ENCODE measurements around the gene STARD10.

STARD10 gene

DNA sequence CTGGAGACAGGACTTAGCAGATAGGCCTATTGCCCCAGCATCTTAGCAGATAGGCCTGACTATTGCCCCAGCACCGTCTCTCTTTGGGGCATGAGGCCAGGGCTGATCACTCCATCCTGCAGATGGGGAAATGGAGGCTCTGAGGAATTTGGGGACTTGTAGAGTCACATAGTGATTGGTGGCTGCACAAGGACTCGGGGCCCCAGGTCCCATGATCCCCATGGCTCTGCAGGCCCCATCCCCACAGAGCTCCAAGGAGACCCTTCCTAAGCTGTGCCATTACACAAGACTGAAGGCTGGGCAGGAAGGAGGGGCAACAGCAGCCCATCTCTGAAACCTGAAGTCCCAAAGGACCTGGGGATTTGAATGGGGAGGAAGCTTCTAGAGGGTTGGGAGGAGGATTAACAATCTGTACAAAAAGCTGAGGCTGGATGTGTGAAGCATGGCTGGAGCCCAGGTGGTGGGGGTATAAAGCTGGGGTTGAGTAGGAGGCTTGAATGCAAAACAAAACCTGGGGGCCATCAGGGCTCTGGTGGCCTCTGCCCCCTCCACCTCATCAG, 43.2 kb downstream of the STARD10 start:
- Histone ChIP-seq H3K4me3 (IDR thresholded peaks at IDR 0.05; ENCODE audit: insufficient read depth, low read depth, low read length) (no peak overlapping the region), H4K20me1 (ENCODE audit: insufficient read depth) (no peaks in the 10 kb centered on the region), H3K9ac (no peak overlapping the region)

DNA sequence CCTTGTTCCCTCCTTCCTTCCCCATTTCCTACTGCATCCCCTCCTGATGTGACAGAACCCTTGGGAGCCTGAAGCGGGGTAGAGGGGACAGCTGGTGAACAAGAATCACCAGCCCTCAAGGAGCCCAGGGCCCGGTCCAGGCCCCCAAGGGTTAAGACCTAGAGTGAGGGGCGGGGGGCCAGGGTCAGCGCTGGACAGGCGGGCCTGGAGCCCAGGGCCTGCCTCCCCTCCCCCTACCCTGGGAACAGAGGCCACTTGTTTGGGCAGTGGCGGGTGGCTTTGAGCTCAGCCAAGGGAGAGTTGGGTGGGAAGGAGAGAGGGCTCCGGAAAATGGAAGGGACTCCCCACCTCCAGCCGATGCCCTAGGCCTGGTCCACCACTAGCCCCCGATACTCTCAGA, 43.8 kb downstream of the STARD10 start:
- no peaks in the 10 kb centered on the region for H3K27me3 ChIP-seq (ENCODE audit: insufficient read depth, low read depth)
- H2AFZ ChIP-seq (ENCODE audit: low read depth), result no peak overlapping the region
- H3K4me3 ChIP-seq (IDR thresholded peaks at IDR 0.05; ENCODE audit: insufficient read depth, low read depth, low read length), result no peak overlapping the region
- H3K79me2 ChIP-seq (ENCODE audit: insufficient read depth, low read depth), result peaks cover 9% of the 10 kb centered on the region; the same call in 1 of the 2 replicates
- TF ChIP-seq, protein P1, sequence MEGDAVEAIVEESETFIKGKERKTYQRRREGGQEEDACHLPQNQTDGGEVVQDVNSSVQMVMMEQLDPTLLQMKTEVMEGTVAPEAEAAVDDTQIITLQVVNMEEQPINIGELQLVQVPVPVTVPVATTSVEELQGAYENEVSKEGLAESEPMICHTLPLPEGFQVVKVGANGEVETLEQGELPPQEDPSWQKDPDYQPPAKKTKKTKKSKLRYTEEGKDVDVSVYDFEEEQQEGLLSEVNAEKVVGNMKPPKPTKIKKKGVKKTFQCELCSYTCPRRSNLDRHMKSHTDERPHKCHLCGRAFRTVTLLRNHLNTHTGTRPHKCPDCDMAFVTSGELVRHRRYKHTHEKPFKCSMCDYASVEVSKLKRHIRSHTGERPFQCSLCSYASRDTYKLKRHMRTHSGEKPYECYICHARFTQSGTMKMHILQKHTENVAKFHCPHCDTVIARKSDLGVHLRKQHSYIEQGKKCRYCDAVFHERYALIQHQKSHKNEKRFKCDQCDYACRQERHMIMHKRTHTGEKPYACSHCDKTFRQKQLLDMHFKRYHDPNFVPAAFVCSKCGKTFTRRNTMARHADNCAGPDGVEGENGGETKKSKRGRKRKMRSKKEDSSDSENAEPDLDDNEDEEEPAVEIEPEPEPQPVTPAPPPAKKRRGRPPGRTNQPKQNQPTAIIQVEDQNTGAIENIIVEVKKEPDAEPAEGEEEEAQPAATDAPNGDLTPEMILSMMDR (conservative IDR thresholded peaks at IDR 0.05; ENCODE audit: low read depth, low read length), result no peak
- peaks cover 12% of the 10 kb centered on the region for H3K4me1 ChIP-seq (ENCODE audit: low read depth, poor library complexity, severe bottlenecking)
- H4K20me1 ChIP-seq (ENCODE audit: insufficient read depth), result no peaks in the 10 kb centered on the region
- H3K36me3 ChIP-seq (ENCODE audit: insufficient read depth), result no peaks in the 10 kb centered on the region
- H3K27ac ChIP-seq, result no peak overlapping the region
- H3K9ac ChIP-seq, result no peak overlapping the region
- no peak overlapping the region for H3K4me2 ChIP-seq

More for the DNA sequence above, 43.2 kb downstream of the STARD10 start:
- Histone ChIP-seq H3K4me2 (peak overlapping the region; percentile 82; the same call in 1 of the 2 replicates), H3K36me3 (ENCODE audit: insufficient read depth) (no peaks in the 10 kb centered on the region), H3K4me1 (ENCODE audit: low read depth, poor library complexity, severe bottlenecking) (peaks cover 12% of the 10 kb centered on the region), H3K27me3 (ENCODE audit: insufficient read depth, low read depth) (no peaks in the 10 kb centered on the region), H3K79me2 (ENCODE audit: insufficient read depth, low read depth) (peaks cover 9% of the 10 kb centered on the region; the same call in 1 of the 2 replicates), H3K27ac (no peak overlapping the region), H2AFZ (ENCODE audit: low read depth) (no peak overlapping the region)
- TF ChIP-seq, protein P1 (conservative IDR thresholded peaks at IDR 0.05; ENCODE audit: low read depth, low read length), result no peak

- H3K4me3 ChIP-seq (IDR thresholded peaks at IDR 0.05; ENCODE audit: insufficient read depth, low read depth, low read length), result no peak overlapping the region
- TF ChIP-seq, protein P1 (conservative IDR thresholded peaks at IDR 0.05; ENCODE audit: low read depth, low read length), result no peak
- H3K36me3 ChIP-seq (ENCODE audit: insufficient read depth), result no peaks in the 10 kb centered on the region
- H3K27me3 ChIP-seq (ENCODE audit: insufficient read depth, low read depth), result no peaks in the 10 kb centered on the region
- no peak overlapping the region for H2AFZ ChIP-seq (ENCODE audit: low read depth)
- no peak overlapping the region for H3K9ac ChIP-seq
- H3K4me1 ChIP-seq (ENCODE audit: low read depth, poor library complexity, severe bottlenecking), result peaks cover 5% of the 10 kb centered on the region
- H3K79me2 ChIP-seq (ENCODE audit: insufficient read depth, low read depth), result peaks cover 9% of the 10 kb centered on the region; the same call in 1 of the 2 replicates
- 0 out of 2 replicates have a peak, but pooled peaks cover 4% of the 10 kb centered on the region for H4K20me1 ChIP-seq (ENCODE audit: insufficient read depth)
- no peak overlapping the region for H3K27ac ChIP-seq
- no peak overlapping the region for H3K4me2 ChIP-seq
Measured at GRCh38 chr11:72747289-72747855, 46.5 kb downstream of the STARD10 start.

- TF ChIP-seq, protein P1 (conservative IDR thresholded peaks at IDR 0.05; ENCODE audit: low read depth, low read length), result no peak
- no peak overlapping the region for H2AFZ ChIP-seq (ENCODE audit: low read depth)
- H3K36me3 ChIP-seq (ENCODE audit: insufficient read depth), result no peaks in the 10 kb centered on the region
- 0 out of 2 replicates have a peak, but pooled peaks cover 4% of the 10 kb centered on the region for H4K20me1 ChIP-seq (ENCODE audit: insufficient read depth)
- no peak overlapping the region for H3K4me2 ChIP-seq
- H3K79me2 ChIP-seq (ENCODE audit: insufficient read depth, low read depth), result peaks cover 6% of the 10 kb centered on the region; the same call in 1 of the 2 replicates
- no peak overlapping the region for H3K9ac ChIP-seq
- H3K27ac ChIP-seq, result no peak overlapping the region
- no peak overlapping the region for H3K4me3 ChIP-seq (IDR thresholded peaks at IDR 0.05; ENCODE audit: insufficient read depth, low read depth, low read length)
- H3K4me1 ChIP-seq (ENCODE audit: low read depth, poor library complexity, severe bottlenecking), result peaks cover 5% of the 10 kb centered on the region
- no peaks in the 10 kb centered on the region for H3K27me3 ChIP-seq (ENCODE audit: insufficient read depth, low read depth)
Measured at GRCh38 chr11:72746821-72747220, 47.0 kb downstream of the STARD10 start.
